Right lobe of liver (tissue), 4 donors: ENCODE data around the gene DNAJC11.

ENCODE experiments used
- CTCF ChIP-seq, 4 donors: fragments of 200-600 bp in 3 of 4; fragments of 450-650 bp in 1 of 4; IDR thresholded peaks; one replicate each; pipeline versions ENCODE4 v1.5.1 to v1.8.0; 2016 to 2022; ENCODE audit warnings: antibody characterized with exemption in 4 of 4, mild to moderate bottlenecking in 2 of 4
- POLR2A ChIP-seq: fragments of 450-650 bp; IDR thresholded peaks from one replicate; pipeline ENCODE4 v1.6.1; 2017; ENCODE audit warnings: antibody characterized with exemption, mild to moderate bottlenecking
- donor health status: DM: no; HTN: no; CAD: no.
- donor health status: DM: no; HTN: no; CAD: no.
- donor health status: DM: no; HTN: yes; CAD: no.

GRCh38 chr1:6631058-6631457 is 70.6 kb downstream of the DNAJC11 start:
- TF ChIP-seq CTCF (IDR thresholded peaks at IDR 0.05): no peak
- no peak for TF ChIP-seq POLR2A
